ENCODE results near the gene ERC1. TPM values are rescaled to one million over a fixed set of nuclear protein-coding genes. Genes with fewer than 3 reads are reported as not detected.

ERC1 gene
- total RNA-seq, 2 experiments from 2014 or later = 21.7 to 27.0 TPM

DNA sequence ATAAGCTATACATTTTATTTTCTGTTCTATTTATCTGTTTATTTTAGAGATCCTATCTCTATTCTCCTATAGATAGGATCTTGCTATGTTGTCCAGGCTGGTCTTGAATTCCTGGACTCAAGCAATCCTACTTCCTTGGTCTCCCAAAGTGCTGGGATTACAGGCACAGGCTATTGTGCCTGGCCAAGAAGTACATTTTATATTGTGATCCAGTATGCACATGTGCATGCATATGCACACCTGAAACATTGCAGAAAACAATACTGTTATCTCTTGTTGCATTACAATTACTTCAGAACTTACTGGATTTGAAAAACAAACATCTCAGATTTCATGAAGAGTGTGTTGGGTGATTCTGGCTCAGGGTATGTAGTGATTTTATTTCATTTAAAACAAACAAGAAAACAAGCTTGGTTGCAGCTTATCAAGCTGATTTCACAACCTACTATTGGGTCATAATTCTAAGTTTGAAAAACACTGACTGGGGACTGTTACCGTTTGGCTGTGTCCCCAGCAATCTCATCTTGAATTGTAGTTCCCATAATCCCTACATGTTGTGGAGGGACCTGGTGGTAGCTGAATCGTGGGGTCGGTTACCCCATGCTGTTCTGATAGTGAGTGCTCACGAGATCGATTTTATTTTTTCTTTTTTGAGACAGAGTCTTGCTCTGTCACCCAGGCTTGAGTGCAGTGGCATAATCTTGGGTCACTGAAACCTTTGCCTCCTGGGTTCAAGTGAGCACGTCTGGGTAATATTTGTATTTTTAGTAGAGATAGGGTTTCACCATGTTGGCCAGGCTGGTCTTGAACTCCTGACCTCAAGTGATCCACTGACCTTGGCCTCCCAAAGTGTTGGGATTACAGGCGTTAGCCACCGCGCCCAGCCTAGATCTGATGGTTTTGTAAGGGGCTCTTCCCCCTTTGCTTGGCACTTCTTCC lies 31.3 kb downstream of the ERC1 start:
- ChIA-PET POLR2A (interaction anchor here (1.0 kb wide), 1 partner anchor 13 kb away, joined by 3 read pairs; no protein-coding TSS in a partner anchor), CTCF (interaction anchor here (0.6 kb wide), 1 partner anchor 769 kb away, joined by 4 read pairs; no protein-coding TSS in a partner anchor)
- Mint-ChIP-seq H3K9me3 (no peaks in the 10 kb centered on the region), H3K4me3 (no peak overlapping the region), H3K4me1 (ENCODE audit: low read depth) (no peaks in the 10 kb centered on the region), H3K27me3 (no peaks in the 10 kb centered on the region), H3K27ac (no peak overlapping the region), H3K36me3 (ENCODE audit: low read depth) (peaks cover 16% of the 10 kb centered on the region)
- ATAC-seq (no peak), DNase-seq (no peak)
- intact Hi-C loops (cut with micrococcal nuclease) = no loop called here
- TF ChIP-seq, protein P1, sequence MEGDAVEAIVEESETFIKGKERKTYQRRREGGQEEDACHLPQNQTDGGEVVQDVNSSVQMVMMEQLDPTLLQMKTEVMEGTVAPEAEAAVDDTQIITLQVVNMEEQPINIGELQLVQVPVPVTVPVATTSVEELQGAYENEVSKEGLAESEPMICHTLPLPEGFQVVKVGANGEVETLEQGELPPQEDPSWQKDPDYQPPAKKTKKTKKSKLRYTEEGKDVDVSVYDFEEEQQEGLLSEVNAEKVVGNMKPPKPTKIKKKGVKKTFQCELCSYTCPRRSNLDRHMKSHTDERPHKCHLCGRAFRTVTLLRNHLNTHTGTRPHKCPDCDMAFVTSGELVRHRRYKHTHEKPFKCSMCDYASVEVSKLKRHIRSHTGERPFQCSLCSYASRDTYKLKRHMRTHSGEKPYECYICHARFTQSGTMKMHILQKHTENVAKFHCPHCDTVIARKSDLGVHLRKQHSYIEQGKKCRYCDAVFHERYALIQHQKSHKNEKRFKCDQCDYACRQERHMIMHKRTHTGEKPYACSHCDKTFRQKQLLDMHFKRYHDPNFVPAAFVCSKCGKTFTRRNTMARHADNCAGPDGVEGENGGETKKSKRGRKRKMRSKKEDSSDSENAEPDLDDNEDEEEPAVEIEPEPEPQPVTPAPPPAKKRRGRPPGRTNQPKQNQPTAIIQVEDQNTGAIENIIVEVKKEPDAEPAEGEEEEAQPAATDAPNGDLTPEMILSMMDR (IDR thresholded peaks at IDR 0.05) = no peak

DNA sequence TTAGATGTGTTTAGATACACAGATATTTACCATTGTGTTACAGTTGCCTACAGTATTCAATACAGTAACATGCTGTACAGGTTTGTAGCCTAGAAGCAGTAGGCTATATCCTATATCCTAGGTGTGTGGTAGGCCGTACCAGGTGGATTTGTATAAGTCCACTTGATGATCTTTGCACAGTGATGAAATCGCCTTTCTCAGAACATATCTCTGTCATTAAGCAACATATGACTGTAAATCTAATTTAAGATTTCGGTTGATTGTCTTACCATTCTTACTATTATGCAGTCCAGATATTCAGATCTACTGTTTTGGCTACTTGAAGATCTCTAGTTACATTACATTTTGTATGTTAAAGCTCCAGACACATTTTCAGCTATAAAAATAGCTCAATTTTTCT lies 39.8 kb downstream of the ERC1 start:
- no peaks in the 10 kb centered on the region for H3K27me3 Mint-ChIP-seq
- CTCF ChIA-PET = interaction anchor here (2.0 kb wide), 1 partner anchor 11 kb away, joined by 6 read pairs; no protein-coding TSS in a partner anchor

DNA sequence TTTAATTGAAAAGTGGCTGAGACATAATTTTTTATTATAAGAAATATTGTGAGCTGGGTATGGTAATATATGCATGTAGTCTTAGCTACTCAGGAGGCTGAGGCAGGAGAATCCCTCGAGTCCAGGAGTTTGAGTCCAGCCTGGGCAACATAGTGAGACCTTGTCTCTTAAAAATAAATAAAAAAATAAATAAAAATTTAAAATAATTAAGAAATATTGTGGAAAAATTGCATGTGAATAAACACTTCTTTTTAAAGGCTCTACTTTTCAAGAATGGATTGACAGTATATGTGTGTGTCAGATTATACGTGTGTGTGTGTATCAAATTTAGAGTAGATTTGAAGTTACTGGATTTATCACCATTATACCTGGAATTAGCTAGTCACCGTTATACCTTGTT lies 43.2 kb downstream of the ERC1 start:
- Mint-ChIP-seq H3K36me3 (ENCODE audit: low read depth) (peaks cover 4% of the 10 kb centered on the region), H3K9me3 (no peaks in the 10 kb centered on the region), H3K27ac (no peak overlapping the region), H3K4me3 (no peak overlapping the region), H3K27me3 (no peaks in the 10 kb centered on the region), H3K4me1 (ENCODE audit: low read depth) (peaks cover 4% of the 10 kb centered on the region)
- CTCF ChIA-PET = interaction anchor here (1.4 kb wide), 1 partner anchor 59 kb away, joined by 3 read pairs; no protein-coding TSS in a partner anchor
- TF ChIP-seq, protein P1 (IDR thresholded peaks at IDR 0.05) = no peak
- POLR2A ChIA-PET = no interaction called here
- no peak for DNase-seq
- intact Hi-C loops (cut with micrococcal nuclease) = no loop called here
- no peak for ATAC-seq

More for the DNA sequence above, 39.8 kb downstream of the ERC1 start:
- POLR2A ChIA-PET = no interaction called here
- intact Hi-C loops (cut with micrococcal nuclease) = no loop called here
- Mint-ChIP-seq H3K27ac (no peak overlapping the region), H3K9me3 (no peaks in the 10 kb centered on the region), H3K4me3 (no peak overlapping the region), H3K36me3 (ENCODE audit: low read depth) (peaks cover 12% of the 10 kb centered on the region), H3K4me1 (ENCODE audit: low read depth) (no peaks in the 10 kb centered on the region)
- DNase-seq (no peak), ATAC-seq (no peak)
- TF ChIP-seq, protein P1 (IDR thresholded peaks at IDR 0.05) = no peak

DNA sequence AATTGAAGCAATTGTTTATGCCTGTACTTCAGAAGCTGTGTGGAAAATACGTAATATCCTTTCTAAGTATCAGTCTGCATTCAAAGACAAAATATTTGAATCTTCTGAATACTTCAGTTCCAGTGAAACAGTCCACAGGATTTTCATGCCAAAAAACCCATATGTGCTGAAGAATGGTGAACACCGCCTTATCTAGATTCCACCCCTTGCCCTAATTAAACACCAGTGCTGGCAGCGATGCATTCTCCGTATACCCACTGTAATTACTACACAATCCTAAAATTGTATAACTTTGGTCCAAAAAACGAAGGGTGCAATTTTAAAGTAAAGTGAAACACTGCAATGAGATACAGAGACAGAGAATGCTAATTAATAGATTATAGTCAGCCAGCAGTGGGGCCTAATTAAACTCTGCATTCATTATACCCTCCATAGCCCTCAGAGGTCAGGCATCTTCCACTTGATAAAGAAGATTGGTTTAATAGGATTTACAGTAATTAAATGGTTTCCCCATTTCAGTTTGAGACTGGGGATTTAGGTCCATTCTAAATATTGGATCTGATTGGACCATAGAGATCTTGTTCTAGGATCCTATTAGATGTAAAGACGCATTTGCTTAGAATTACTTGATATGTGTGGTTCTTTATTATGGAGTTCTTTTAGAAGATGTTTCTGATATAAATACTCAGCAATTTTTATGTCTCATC lies 43.9 kb downstream of the ERC1 start:
- H3K27ac Mint-ChIP-seq = no peak overlapping the region
- no peaks in the 10 kb centered on the region for H3K27me3 Mint-ChIP-seq
- DNase-seq (no peak), ATAC-seq (no peak)
- ChIA-PET CTCF (no interaction called here), POLR2A (interaction anchor here (1.0 kb wide), 1 partner anchor 13 kb away, joined by 3 read pairs; no protein-coding TSS in a partner anchor)
- no peaks in the 10 kb centered on the region for H3K9me3 Mint-ChIP-seq
- no peak overlapping the region for H3K4me3 Mint-ChIP-seq
- peaks cover 4% of the 10 kb centered on the region for H3K4me1 Mint-ChIP-seq (ENCODE audit: low read depth)
- TF ChIP-seq, protein P1 (IDR thresholded peaks at IDR 0.05) = no peak
- intact Hi-C loops (cut with micrococcal nuclease) = no loop called here
- H3K36me3 Mint-ChIP-seq (ENCODE audit: low read depth) = peaks cover 4% of the 10 kb centered on the region

Measured in activated CD8-positive, alpha-beta T cell treated with anti-CD3 and anti-CD28 coated beads for 36 hours (primary cell).